ENCODE data around the gene UBE2L3. TPM values are rescaled to one million over a fixed set of nuclear protein-coding genes. Genes with fewer than 3 reads are reported as not detected.

The UBE2L3 gene
- total RNA-seq, 2 experiments from 2014 or later = 50.3 to 54.9 TPM

DNA sequence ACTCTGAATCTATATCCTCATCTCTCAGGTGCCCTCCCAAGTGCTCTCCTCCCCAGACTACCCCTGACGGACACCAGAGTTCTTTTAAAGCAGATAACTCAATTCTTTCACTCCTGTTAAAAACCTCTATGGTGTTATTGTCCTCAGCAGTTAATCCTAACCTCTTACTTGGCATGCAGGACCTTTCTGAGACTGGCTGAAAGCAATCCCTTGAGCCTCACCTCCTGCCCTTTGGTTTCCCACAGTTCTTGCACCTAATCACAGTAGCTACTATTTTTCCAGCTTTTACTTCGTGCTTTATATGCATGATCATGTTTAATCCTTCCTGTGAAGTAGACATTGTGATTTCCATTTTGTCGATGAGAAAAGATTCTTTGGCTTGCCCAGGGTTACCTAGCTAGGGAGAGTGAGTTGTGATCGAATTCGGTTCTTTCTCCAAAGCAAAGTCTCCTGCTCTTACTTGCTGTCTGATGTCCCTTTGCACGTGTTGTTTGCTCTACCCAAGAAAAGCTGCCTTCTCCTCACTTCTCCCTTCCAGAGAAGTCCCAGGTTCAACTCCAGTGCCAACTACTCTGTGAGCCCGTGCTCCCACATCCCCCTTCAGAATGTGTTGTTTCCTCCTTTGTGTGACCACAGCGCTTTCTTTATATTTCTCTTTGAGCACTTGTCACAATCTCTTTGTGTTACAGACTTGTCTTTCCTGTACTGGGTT is 2.1 kb downstream of the UBE2L3 start:
- Mint-ChIP-seq H3K27me3 (no peaks in the 10 kb centered on the region), H3K4me3 (peak overlapping the region; percentile 91), H3K9me3 (no peaks in the 10 kb centered on the region), H3K4me1 (ENCODE audit: low read depth) (peaks cover 59% of the 10 kb centered on the region), H3K36me3 (ENCODE audit: low read depth) (peaks cover 28% of the 10 kb centered on the region), H3K27ac (peak overlapping the region; percentile 95)
- CTCF ChIA-PET = interaction anchor here (1.7 to 2.3 kb wide), 3 partner anchors 59 to 77 kb away, joined by 3 to 11 read pairs (median 6); partner anchors contain the start of gene YDJC
- ATAC-seq (no peak), DNase-seq (no peak)
- TF ChIP-seq, protein P1, sequence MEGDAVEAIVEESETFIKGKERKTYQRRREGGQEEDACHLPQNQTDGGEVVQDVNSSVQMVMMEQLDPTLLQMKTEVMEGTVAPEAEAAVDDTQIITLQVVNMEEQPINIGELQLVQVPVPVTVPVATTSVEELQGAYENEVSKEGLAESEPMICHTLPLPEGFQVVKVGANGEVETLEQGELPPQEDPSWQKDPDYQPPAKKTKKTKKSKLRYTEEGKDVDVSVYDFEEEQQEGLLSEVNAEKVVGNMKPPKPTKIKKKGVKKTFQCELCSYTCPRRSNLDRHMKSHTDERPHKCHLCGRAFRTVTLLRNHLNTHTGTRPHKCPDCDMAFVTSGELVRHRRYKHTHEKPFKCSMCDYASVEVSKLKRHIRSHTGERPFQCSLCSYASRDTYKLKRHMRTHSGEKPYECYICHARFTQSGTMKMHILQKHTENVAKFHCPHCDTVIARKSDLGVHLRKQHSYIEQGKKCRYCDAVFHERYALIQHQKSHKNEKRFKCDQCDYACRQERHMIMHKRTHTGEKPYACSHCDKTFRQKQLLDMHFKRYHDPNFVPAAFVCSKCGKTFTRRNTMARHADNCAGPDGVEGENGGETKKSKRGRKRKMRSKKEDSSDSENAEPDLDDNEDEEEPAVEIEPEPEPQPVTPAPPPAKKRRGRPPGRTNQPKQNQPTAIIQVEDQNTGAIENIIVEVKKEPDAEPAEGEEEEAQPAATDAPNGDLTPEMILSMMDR (IDR thresholded peaks at IDR 0.05) = no peak
- intact Hi-C loops (cut with micrococcal nuclease) = no loop called here
- POLR2A ChIA-PET = interaction anchor here (0.7 to 2.9 kb wide), 5 partner anchors 14 to 85 kb away, joined by 3 to 13 read pairs (median 4); partner anchors contain the start of gene CCDC116

DNA sequence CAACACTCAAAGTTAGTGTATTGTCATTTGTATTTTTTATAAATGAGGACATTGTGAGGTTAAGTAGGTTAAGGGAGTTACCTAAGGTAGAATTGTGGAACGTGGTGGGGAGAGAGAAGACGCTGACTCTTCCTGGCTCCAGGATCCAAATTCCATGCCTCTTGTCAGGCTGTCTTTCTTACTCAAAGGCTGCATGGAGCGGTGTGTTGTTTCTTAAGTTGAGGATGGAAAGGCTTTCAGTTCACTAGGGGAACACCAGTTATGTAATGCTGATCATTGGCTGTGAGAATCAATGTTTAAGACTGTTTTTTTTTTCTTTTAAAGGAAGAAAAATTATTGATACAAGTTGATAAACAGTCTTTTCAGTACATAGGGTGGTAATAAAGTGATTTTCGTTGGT is 2.9 kb downstream of the UBE2L3 start:
- H3K4me1 Mint-ChIP-seq (ENCODE audit: low read depth) = peaks cover 61% of the 10 kb centered on the region
- H3K27ac Mint-ChIP-seq = peak overlapping the region; percentile 52
- H3K27me3 Mint-ChIP-seq = no peaks in the 10 kb centered on the region
- H3K36me3 Mint-ChIP-seq (ENCODE audit: low read depth) = peaks cover 28% of the 10 kb centered on the region
- H3K9me3 Mint-ChIP-seq = no peaks in the 10 kb centered on the region
- ATAC-seq = no peak
- TF ChIP-seq, protein P1 (IDR thresholded peaks at IDR 0.05) = no peak
- POLR2A ChIA-PET = interaction anchor here (1.0 to 2.9 kb wide), 3 partner anchors 11 to 59 kb away, joined by 3 to 13 read pairs (median 3); partner anchors contain the start of gene YDJC
- intact Hi-C loops (cut with micrococcal nuclease) = no loop called here
- H3K4me3 Mint-ChIP-seq = peak overlapping the region; percentile 8
- no peak for DNase-seq
- CTCF ChIA-PET = interaction anchor here (0.6 to 0.8 kb wide), 2 partner anchors 56 to 59 kb away, joined by 3 read pairs; no protein-coding TSS in a partner anchor

DNA sequence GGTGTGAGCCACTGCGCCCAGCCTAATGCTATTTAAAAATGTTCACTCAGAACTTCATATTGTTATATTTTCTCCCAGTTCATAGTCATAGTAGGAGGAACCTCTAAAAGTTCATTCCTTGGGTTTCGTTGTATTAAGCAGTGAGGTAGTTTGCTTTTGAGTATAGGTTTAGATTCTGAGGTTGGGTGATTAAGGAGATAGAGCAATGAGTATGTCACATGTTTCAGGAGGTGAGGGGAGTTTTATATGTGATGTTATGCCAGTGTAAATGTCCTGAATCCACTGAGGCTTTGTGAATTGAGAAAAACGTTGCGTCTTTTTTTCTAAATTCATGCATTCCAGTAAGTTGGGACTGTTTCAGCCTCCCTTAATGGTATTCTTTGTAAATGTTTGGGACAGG is 4.2 kb downstream of the UBE2L3 start:
- Mint-ChIP-seq H3K27ac (peak overlapping the region; percentile 62), H3K4me1 (ENCODE audit: low read depth) (peaks cover 64% of the 10 kb centered on the region), H3K27me3 (no peaks in the 10 kb centered on the region), H3K4me3 (no peak overlapping the region), H3K36me3 (ENCODE audit: low read depth) (peaks cover 28% of the 10 kb centered on the region), H3K9me3 (no peaks in the 10 kb centered on the region)
- DNase-seq (no peak), ATAC-seq (no peak)
- POLR2A ChIA-PET = interaction anchor here (0.9 to 1.4 kb wide), 3 partner anchors 10 to 15 kb away, joined by 3 to 4 read pairs (median 3); no protein-coding TSS in a partner anchor
- TF ChIP-seq, protein P1 (IDR thresholded peaks at IDR 0.05) = no peak
- intact Hi-C loops (cut with micrococcal nuclease) = no loop called here
- CTCF ChIA-PET = no interaction called here

DNA sequence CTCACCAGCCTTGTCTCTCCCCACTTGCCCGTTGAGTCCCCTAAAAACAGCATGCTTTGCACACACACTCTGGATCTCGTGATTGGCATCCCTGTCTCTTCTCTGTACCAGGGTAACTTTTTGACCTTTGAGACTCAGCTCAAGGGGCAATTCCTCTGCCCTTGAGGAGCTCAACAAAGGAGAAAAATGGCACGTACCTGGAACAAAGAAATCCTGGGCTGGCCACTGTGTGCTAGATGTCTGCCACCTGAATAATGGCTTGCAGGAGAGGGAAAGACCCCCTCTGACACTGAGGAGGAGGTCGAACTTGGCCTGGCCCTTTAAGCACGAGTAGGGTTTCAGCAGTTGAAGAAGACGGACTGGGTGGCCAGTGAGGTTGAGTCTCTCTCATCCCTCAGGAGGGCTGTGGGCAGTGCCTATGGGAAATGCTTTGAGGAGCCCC is 5.8 kb downstream of the UBE2L3 start:
- H3K27me3 Mint-ChIP-seq = no peaks in the 10 kb centered on the region
- no peak overlapping the region for H3K27ac Mint-ChIP-seq
- peaks cover 70% of the 10 kb centered on the region for H3K4me1 Mint-ChIP-seq (ENCODE audit: low read depth)
- TF ChIP-seq, protein P1 (IDR thresholded peaks at IDR 0.05) = no peak
- DNase-seq = no peak
- ATAC-seq = no peak
- intact Hi-C loops (cut with micrococcal nuclease) = no loop called here
- H3K36me3 Mint-ChIP-seq (ENCODE audit: low read depth) = peaks cover 33% of the 10 kb centered on the region
- ChIA-PET CTCF (interaction anchor here (1.3 to 2.6 kb wide), 2 partner anchors 29 to 70 kb away, joined by 6 to 7 read pairs; partner anchors contain the start of gene SDF2L1), POLR2A (interaction anchor here (1.4 to 1.7 kb wide), 2 partner anchors 15 to 56 kb away, joined by 4 to 7 read pairs; no protein-coding TSS in a partner anchor)
- no peaks in the 10 kb centered on the region for H3K9me3 Mint-ChIP-seq
- H3K4me3 Mint-ChIP-seq = no peak overlapping the region

All from activated CD8-positive, alpha-beta T cell treated with anti-CD3 and anti-CD28 coated beads for 36 hours (primary cell).